SK-N-SH treated with all-trans-retinoic acid at 6 μM for 48 hours (cell line): ENCODE data around the gene MYO9B.

ENCODE experiments used
- ATAC-seq: fragments of 200-7000 bp; cut with Tn5 transposase; 3 replicates; pipeline ENCODE4 v1.9.1; 2020; ENCODE audit warnings: mild to moderate bottlenecking, moderate library complexity
- ARNTL ChIP-seq: fragments of 450-650 bp; formaldehyde crosslinking; IDR thresholded peaks from 2 replicates; pipeline ENCODE4 v1.5.0; 2020; ENCODE audit warnings: low read depth, mild to moderate bottlenecking, moderate library complexity, borderline replicate concordance
- BACH2 ChIP-seq: fragments of 250-450 bp; sonication (Bioruptor Pico); IDR thresholded peaks from 2 replicates; pipeline ENCODE4 v1.9.0; 2021; ENCODE audit warnings: mild to moderate bottlenecking, borderline replicate concordance
- ESRRG ChIP-seq: fragments of 250-450 bp; sonication (Bioruptor Pico); IDR thresholded peaks from 2 replicates; pipeline ENCODE4 v1.6.1; 2021; ENCODE audit warnings: mild to moderate bottlenecking
- GLIS3 ChIP-seq: fragments of 250-450 bp; sonication (Bioruptor Pico); IDR thresholded peaks from 2 replicates; pipeline ENCODE4 v1.5.0; 2020; ENCODE audit warnings: mild to moderate bottlenecking, moderate library complexity
- OSR1 ChIP-seq: fragments of 250-450 bp; sonication (Bioruptor Pico); IDR thresholded peaks from 2 replicates; pipeline ENCODE4 v1.8.0; 2022; ENCODE audit warnings: moderate library complexity, mild to moderate bottlenecking, inconsistent platforms
- PATZ1 ChIP-seq: fragments of 250-450 bp; sonication (Bioruptor Pico); IDR thresholded peaks from 2 replicates; pipeline ENCODE4 v1.8.0; 2020; ENCODE audit warnings: mild to moderate bottlenecking, moderate library complexity, borderline replicate concordance
- PPARA ChIP-seq: fragments of 250-450 bp; sonication (Bioruptor Pico); IDR thresholded peaks from 2 replicates; pipeline ENCODE4 v1.5.0; 2020; ENCODE audit warnings: mild to moderate bottlenecking, borderline replicate concordance
- RARB ChIP-seq: fragments of 250-450 bp; sonication (Bioruptor Pico); IDR thresholded peaks from 2 replicates; pipeline ENCODE4 v1.8.0; 2021; ENCODE audit warnings: mild to moderate bottlenecking, moderate library complexity
- SNAI2 ChIP-seq: fragments of 250-450 bp; sonication (Bioruptor Pico); IDR thresholded peaks from 2 replicates; pipeline ENCODE4 v1.5.0; 2020; ENCODE audit warnings: mild to moderate bottlenecking, moderate library complexity
- TOX ChIP-seq: fragments of 250-450 bp; sonication (Bioruptor Pico); IDR thresholded peaks from 2 replicates; pipeline ENCODE4 v1.8.0; 2021; ENCODE audit warnings: mild to moderate bottlenecking, moderate library complexity, borderline replicate concordance
- TSHZ2 ChIP-seq: fragments of 250-450 bp; sonication (Bioruptor Pico); IDR thresholded peaks from 2 replicates; pipeline ENCODE4 v1.5.0; 2020; ENCODE audit warnings: mild to moderate bottlenecking, moderate library complexity
- ZC3H10 ChIP-seq: fragments of 250-450 bp; sonication (Bioruptor Pico); IDR thresholded peaks from 2 replicates; pipeline ENCODE4 v1.5.1; 2021; ENCODE audit warnings: mild to moderate bottlenecking, moderate library complexity
- ZFP3 ChIP-seq: fragments of 250-450 bp; sonication (Bioruptor Pico); IDR thresholded peaks from 2 replicates; pipeline ENCODE4 v1.5.0; 2020; ENCODE audit warnings: mild to moderate bottlenecking, moderate library complexity
- ZFP30 ChIP-seq: fragments of 450-650 bp; formaldehyde crosslinking; IDR thresholded peaks from 2 replicates; pipeline ENCODE4 v1.5.0; 2022; ENCODE audit warnings: mild to moderate bottlenecking, moderate library complexity
- ZNF565 ChIP-seq: fragments of 450-650 bp; formaldehyde crosslinking; conservative IDR thresholded peaks from 2 replicates; pipeline ENCODE4 v1.5.0; 2020; ENCODE audit warnings: low read depth, mild to moderate bottlenecking, moderate library complexity
- ZNF8 ChIP-seq: fragments of 450-650 bp; formaldehyde crosslinking; IDR thresholded peaks from 2 replicates; pipeline ENCODE4 v1.5.0; 2020; ENCODE audit warnings: mild to moderate bottlenecking, moderate library complexity
- TF ChIP-seq, protein P1 (sequence below): fragments of 250-450 bp; sonication (Bioruptor Pico); IDR thresholded peaks from 2 replicates; pipeline ENCODE4 v1.8.0; 2021; ENCODE audit warnings: low read depth, mild to moderate bottlenecking, moderate library complexity, borderline replicate concordance
- TF ChIP-seq, protein P2 (sequence below): fragments of 250-450 bp; sonication (Bioruptor Pico); IDR thresholded peaks from 2 replicates; pipeline ENCODE4 v1.5.1; 2021; ENCODE audit warnings: mild to moderate bottlenecking, moderate library complexity

Gene MYO9B

DNA sequence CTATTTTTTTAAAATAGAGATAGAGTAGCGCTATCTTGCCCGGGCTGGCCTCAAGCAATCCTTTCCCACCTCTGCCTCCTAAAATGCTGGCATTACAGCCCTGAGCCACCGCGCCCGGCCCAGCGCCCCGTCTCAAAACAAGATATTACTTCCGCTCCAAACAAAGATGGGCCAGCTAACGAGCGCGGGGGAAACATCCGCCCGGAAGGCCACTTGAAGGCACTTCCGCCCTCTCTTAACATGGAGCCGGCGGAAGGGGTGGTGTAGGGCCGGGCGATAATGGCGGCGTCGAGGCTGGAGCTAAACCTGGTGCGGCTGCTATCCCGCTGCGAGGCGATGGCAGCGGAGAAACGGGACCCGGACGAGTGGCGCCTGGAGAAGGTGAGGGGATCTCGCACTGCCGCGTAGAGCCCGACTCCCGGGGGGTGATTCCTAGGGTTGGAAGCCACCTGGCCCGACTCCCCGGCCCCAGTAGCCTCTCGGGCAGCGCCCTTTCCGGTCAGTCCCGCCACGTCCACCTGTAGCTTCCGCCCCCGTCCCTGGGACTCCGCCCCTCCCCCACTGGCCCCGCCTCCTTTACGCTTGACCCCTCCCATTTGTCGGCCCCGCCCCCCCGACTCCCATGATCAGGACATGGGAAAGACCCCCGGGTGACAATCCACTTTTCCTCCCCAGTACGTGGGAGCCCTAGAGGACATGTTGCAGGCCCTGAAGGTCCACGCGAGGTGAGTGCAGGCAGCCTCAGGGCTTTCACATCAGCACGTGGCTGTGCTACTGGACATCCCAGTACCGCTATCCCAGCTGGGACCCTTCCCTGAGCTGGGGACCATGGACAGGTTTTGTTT is 139.8 kb downstream of the MYO9B start, which contains the start of gene USE1 (continued):
- TF ChIP-seq, protein P1, sequence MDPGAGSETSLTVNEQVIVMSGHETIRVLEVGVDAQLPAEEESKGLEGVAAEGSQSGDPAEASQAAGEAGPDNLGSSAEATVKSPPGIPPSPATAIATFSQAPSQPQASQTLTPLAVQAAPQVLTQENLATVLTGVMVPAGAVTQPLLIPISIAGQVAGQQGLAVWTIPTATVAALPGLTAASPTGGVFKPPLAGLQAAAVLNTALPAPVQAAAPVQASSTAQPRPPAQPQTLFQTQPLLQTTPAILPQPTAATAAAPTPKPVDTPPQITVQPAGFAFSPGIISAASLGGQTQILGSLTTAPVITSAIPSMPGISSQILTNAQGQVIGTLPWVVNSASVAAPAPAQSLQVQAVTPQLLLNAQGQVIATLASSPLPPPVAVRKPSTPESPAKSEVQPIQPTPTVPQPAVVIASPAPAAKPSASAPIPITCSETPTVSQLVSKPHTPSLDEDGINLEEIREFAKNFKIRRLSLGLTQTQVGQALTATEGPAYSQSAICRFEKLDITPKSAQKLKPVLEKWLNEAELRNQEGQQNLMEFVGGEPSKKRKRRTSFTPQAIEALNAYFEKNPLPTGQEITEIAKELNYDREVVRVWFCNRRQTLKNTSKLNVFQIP (CRISPR knock-in tag): 0 out of 2 replicates have a peak, but pooled peaks have one; percentile 12

DNA sequence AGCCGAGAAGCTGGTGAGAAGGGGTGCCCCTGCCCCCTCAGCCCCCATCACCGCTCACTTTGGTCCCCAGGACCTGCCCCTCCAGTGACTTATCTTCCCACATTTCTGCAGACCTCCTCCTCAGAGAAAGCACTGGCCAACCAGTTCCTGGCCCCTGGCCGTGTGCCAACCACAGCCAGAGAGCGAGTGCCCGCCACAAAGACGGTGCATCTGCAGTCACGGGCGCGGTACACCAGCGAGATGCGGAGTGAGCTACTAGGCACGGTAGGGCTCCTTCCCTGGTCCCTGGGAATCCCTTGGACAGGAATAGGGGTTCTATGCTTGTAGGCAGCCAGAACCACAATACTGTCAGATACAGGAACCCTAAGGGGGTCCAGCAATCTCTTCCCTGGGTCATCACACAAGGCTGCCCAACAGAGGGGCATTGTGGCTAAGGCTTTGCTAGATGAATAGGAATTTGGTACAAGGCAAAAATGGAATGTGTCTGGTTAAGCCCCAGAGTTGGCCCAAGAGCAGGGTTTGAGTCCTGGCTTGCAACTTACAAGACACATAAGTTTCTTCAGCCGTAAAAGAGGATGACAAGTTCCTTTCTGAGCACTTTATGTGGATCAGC is 140.6 kb downstream of the MYO9B start:
- TF ChIP-seq ZFP3: peak; percentile 97
- no peak for TF ChIP-seq GLIS3 (CRISPR knock-in tag)
- no peak for ATAC-seq

DNA sequence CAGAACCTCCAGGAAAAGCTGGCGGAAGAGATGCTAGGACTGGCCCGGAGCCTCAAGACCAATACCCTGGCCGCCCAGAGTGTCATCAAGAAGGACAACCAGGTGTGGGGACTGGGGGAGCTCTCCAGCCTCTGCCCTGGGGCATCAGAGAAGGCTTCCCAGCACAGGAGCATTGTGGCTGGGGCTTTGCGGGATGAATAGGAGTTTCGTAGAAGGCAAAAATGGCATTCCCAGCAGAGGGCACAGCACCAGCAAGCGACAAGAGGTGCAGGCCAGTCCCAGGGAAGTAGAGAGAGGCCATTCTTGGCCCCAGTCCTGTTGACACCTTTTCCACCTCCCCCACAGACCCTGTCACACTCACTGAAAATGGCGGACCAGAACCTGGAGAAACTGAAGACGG is 143.7 kb downstream of the MYO9B start:
- peak; percentile 99 for TF ChIP-seq ZFP3
- TF ChIP-seq SNAI2 (CRISPR knock-in tag): no peak
- TF ChIP-seq ZC3H10 (CRISPR knock-in tag): no peak
- ATAC-seq: no peak

GRCh38 chr19:17220207-17220758 is 144.7 kb downstream of the MYO9B start:
- peak; percentile 45 for ATAC-seq
- TF ChIP-seq ZNF565 (CRISPR knock-in tag) (no peak), ESRRG (CRISPR knock-in tag) (no peak), ZNF8 (no peak), PATZ1 (CRISPR knock-in tag) (no peak), TSHZ2 (CRISPR knock-in tag) (no peak), RARB (no peak), TOX (CRISPR knock-in tag) (no peak), ZFP3 (no peak), ARNTL (CRISPR knock-in tag) (no peak), BACH2 (CRISPR knock-in tag) (no peak)
- TF ChIP-seq, protein P2, sequence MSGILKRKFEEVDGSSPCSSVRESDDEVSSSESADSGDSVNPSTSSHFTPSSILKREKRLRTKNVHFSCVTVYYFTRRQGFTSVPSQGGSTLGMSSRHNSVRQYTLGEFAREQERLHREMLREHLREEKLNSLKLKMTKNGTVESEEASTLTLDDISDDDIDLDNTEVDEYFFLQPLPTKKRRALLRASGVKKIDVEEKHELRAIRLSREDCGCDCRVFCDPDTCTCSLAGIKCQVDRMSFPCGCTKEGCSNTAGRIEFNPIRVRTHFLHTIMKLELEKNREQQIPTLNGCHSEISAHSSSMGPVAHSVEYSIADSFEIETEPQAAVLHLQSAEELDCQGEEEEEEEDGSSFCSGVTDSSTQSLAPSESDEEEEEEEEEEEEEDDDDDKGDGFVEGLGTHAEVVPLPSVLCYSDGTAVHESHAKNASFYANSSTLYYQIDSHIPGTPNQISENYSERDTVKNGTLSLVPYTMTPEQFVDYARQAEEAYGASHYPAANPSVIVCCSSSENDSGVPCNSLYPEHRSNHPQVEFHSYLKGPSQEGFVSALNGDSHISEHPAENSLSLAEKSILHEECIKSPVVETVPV (CRISPR knock-in tag): no peak
- TF ChIP-seq, all 23 proteins: peak for 0

DNA sequence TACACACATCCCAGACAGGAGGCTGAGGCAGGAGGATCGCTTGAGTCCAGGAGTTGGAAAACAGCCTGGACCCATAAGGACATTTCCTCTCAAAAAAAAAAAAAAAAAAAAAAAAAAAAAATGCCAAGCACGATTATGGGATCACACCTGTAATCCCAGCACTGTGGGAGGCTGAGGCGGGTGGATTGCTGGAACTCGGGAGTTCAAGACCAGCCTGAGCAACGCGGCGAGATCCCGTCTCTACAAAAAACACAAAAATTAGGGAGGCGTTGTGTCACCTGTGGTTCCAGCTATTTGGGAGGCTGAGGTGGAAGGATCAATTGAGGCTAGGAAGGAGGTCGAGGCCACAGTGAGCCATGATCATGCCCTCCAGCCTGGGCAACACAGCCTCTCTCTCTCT is 149.5 kb downstream of the MYO9B start:
- no peak for ATAC-seq
- no peak for TF ChIP-seq ZFP30 (CRISPR knock-in tag)
- TF ChIP-seq PPARA (CRISPR knock-in tag): no peak
- TF ChIP-seq PATZ1 (CRISPR knock-in tag): no peak
- TF ChIP-seq, protein P2 (CRISPR knock-in tag): no peak
- TF ChIP-seq RARB: no peak
- TF ChIP-seq ZNF565 (CRISPR knock-in tag): no peak
- no peak for TF ChIP-seq OSR1 (CRISPR knock-in tag)
- no peak for TF ChIP-seq ZC3H10 (CRISPR knock-in tag)
